GM23338 (cell line): Measurements from ENCODE around the gene NCSTN. TPM values are rescaled to one million over a fixed set of nuclear protein-coding genes. Genes with fewer than 3 reads are reported as not detected.

ENCODE experiments used
- ATAC-seq: fragments of 200-7000 bp; cut with Tn5 transposase; 3 replicates; pipeline ENCODE4 v1.9.1; 2020
- DNase-seq: peaks from one replicate; pipeline ENCODE4 v3.0.0-alpha.2; 2015; ENCODE audit warnings: low spot score
- H2AFZ ChIP-seq: fragments of 200-600 bp; sonication (generic); 2 replicates; pipeline ENCODE4 v1.8.0; 2016; ENCODE audit warnings: antibody characterized with exemption, mild to moderate bottlenecking, moderate library complexity
- H3F3A ChIP-seq: fragments of 200-600 bp; sonication (generic); replicated peaks from 2 replicates; pipeline ENCODE4 v1.8.0; 2017; ENCODE audit warnings: antibody characterized with exemption, mixed run types, low read depth
- H3K27ac ChIP-seq: fragments of 200-600 bp; sonication (generic); 2 replicates; pipeline ENCODE4 v1.6.1; 2016; ENCODE audit warnings: low read depth
- H3K27me3 ChIP-seq: fragments of 200-600 bp; sonication (generic); 2 replicates; pipeline ENCODE4 v1.8.0; 2016; ENCODE audit warnings: mild to moderate bottlenecking, mixed run types, moderate library complexity; ENCODE audit not compliant: insufficient read depth
- H3K36me3 ChIP-seq: fragments of 200-600 bp; sonication (generic); 2 replicates; pipeline ENCODE4 v1.8.0; 2016; ENCODE audit warnings: mild to moderate bottlenecking; ENCODE audit not compliant: insufficient read depth
- H3K4me1 ChIP-seq: fragments of 200-600 bp; sonication (generic); 2 replicates; pipeline ENCODE4 v1.8.0; 2016; ENCODE audit warnings: mild to moderate bottlenecking, moderate library complexity; ENCODE audit not compliant: insufficient read depth
- H3K4me2 ChIP-seq: fragments of 200-600 bp; sonication (generic); 2 replicates; pipeline ENCODE4 v1.7.1; 2017; ENCODE audit warnings: mixed run types
- H3K4me3 ChIP-seq: fragments of 200-600 bp; sonication (generic); 2 replicates; pipeline ENCODE4 v1.6.1; 2016; ENCODE audit warnings: mixed run types
- H3K79me2 ChIP-seq: fragments of 200-600 bp; sonication (generic); replicated peaks from 2 replicates; pipeline ENCODE4 v1.8.0; 2017; ENCODE audit warnings: mild to moderate bottlenecking; ENCODE audit not compliant: insufficient read depth
- H3K9me2 ChIP-seq: fragments of 200-600 bp; sonication (generic); 2 replicates; pipeline ENCODE4 v1.8.0; 2017; ENCODE audit not compliant: insufficient read depth
- H4K20me1 ChIP-seq: fragments of 200-600 bp; sonication (generic); replicated peaks from 2 replicates; pipeline ENCODE4 v1.8.0; 2017; ENCODE audit warnings: mild to moderate bottlenecking; ENCODE audit not compliant: insufficient read depth
- H3K27ac Mint-ChIP-seq: 2 replicates; pipeline ENCODE4 v1.8.0; 2020; ENCODE audit warnings: inconsistent platforms, mild to moderate bottlenecking, moderate library complexity, mixed read lengths
- H3K27me3 Mint-ChIP-seq: 3 replicates; pipeline ENCODE4 v1.8.0; 2022; ENCODE audit warnings: low read depth, mild to moderate bottlenecking, moderate library complexity, mixed read lengths, inconsistent platforms; ENCODE audit not compliant: insufficient read depth, poor library complexity
- H3K36me3 Mint-ChIP-seq: 3 replicates; pipeline ENCODE4 v1.8.0; 2021; ENCODE audit warnings: low read depth, mild to moderate bottlenecking, inconsistent platforms, moderate library complexity, mixed read lengths
- H3K4me1 Mint-ChIP-seq: 3 replicates; pipeline ENCODE4 v1.8.0; 2020; ENCODE audit warnings: mild to moderate bottlenecking, inconsistent platforms, mixed read lengths
- H3K4me3 Mint-ChIP-seq: 3 replicates; pipeline ENCODE4 v1.8.0; 2021; ENCODE audit warnings: moderate library complexity, mild to moderate bottlenecking, inconsistent platforms, mixed read lengths
- H3K9me3 Mint-ChIP-seq: 3 replicates; pipeline ENCODE4 v1.8.0; 2020; ENCODE audit warnings: moderate library complexity, mild to moderate bottlenecking, inconsistent platforms, mixed read lengths
- CREB1 ChIP-seq: fragments of 250-450 bp; sonication (Bioruptor Pico); IDR thresholded peaks from 2 replicates; pipeline ENCODE4 v1.5.0; 2020; ENCODE audit warnings: low read depth, mild to moderate bottlenecking, moderate library complexity
- ETS1 ChIP-seq: IDR thresholded peaks from 2 replicates; pipeline ENCODE4 v1.6.1; 2016; ENCODE audit warnings: antibody characterized with exemption
- EZH2phosphoT487 ChIP-seq: fragments of 200-600 bp; sonication (generic); IDR thresholded peaks from one replicate; pipeline ENCODE4 v1.8.1; 2018; ENCODE audit warnings: antibody characterized with exemption; ENCODE audit not compliant: unreplicated experiment
- JUNB ChIP-seq: IDR thresholded peaks from one replicate; pipeline ENCODE4 v1.6.1; 2016; ENCODE audit warnings: antibody characterized with exemption; ENCODE audit not compliant: unreplicated experiment
- NANOG ChIP-seq: IDR thresholded peaks from 2 replicates; pipeline ENCODE4 v1.6.1; 2016; ENCODE audit warnings: antibody characterized with exemption, borderline replicate concordance
- POLR2AphosphoS5 ChIP-seq: IDR thresholded peaks from 2 replicates; pipeline ENCODE4 v1.6.1; 2016; ENCODE audit warnings: antibody characterized with exemption, low read depth
- REST ChIP-seq: IDR thresholded peaks from one replicate; pipeline ENCODE4 v1.6.1; 2018; ENCODE audit warnings: antibody characterized with exemption; ENCODE audit not compliant: unreplicated experiment
- STAT1 ChIP-seq: IDR thresholded peaks from one replicate; pipeline ENCODE4 v1.6.1; 2016; ENCODE audit warnings: antibody characterized with exemption; ENCODE audit not compliant: unreplicated experiment
- ZNF114 ChIP-seq: fragments of 250-450 bp; sonication (Bioruptor Pico); IDR thresholded peaks from 2 replicates; pipeline ENCODE4 v1.5.0; 2020; ENCODE audit warnings: mild to moderate bottlenecking, moderate library complexity
- ZNF331 ChIP-seq: fragments of 250-450 bp; sonication (Bioruptor Pico); IDR thresholded peaks from 2 replicates; pipeline ENCODE4 v1.5.0; 2020; ENCODE audit warnings: low read depth, mild to moderate bottlenecking, moderate library complexity
- polyA plus RNA-seq: library from polyadenylated mRNA; unstranded; fragments of >200 nt; fragmentation: Nextera tagmentation; extraction: Ambion mirVana; gene quantifications from 2 replicates; pipeline ENCODE4 v1.2.1, GENCODE V29; 2016
- total RNA-seq: library from RNA; depleted of rRNA; stranded (reverse); fragments of >200 nt; shearing (Covaris generic); gene quantifications from 2 replicates; pipeline ENCODE4 v1.2.3, GENCODE V29; 2014
- TF ChIP-seq, protein P1 (sequence below): fragments of 250-450 bp; sonication (Bioruptor Pico); IDR thresholded peaks from 2 replicates; pipeline ENCODE4 v1.5.0; 2020; ENCODE audit warnings: mild to moderate bottlenecking, moderate library complexity

Gene NCSTN
- total and polyA plus RNA-seq, 2 experiments from 2014 or later = 36.0 to 45.9 TPM

GRCh38 chr1:160328184-160328583, 15.0 kb upstream of the NCSTN start (continued):
- TF ChIP-seq REST = no peak
- TF ChIP-seq JUNB = no peak
- no peak for TF ChIP-seq ETS1
- no peak for TF ChIP-seq ZNF114 (CRISPR knock-in tag)
- no peak for TF ChIP-seq STAT1
- no peak for TF ChIP-seq CREB1
- TF ChIP-seq NANOG = no peak
- TF ChIP-seq EZH2phosphoT487 = no peak

DNA sequence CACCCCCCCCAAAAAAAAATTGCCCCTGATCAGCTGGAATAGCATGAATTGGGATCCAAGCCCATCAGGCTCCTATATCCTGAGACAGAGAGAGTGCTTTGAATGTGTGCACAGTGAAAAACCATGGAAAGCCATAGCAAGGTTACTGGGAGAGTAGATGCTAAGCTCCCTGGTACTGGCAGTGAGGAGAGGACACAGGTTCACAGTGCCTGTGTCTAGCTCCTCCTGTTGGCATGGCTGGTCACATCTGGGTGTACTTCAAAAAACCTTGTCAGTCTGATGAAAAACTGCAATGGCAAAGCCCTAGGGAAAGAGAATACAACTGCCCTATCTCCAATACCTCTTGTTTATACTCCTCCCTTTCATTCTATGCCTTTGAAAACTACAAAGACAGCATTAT, 13.1 kb upstream of the NCSTN start:
- H3K36me3 Mint-ChIP-seq = peaks cover 59% of the 10 kb centered on the region
- H3K4me3 Mint-ChIP-seq = no peak overlapping the region
- TF ChIP-seq, protein P1, sequence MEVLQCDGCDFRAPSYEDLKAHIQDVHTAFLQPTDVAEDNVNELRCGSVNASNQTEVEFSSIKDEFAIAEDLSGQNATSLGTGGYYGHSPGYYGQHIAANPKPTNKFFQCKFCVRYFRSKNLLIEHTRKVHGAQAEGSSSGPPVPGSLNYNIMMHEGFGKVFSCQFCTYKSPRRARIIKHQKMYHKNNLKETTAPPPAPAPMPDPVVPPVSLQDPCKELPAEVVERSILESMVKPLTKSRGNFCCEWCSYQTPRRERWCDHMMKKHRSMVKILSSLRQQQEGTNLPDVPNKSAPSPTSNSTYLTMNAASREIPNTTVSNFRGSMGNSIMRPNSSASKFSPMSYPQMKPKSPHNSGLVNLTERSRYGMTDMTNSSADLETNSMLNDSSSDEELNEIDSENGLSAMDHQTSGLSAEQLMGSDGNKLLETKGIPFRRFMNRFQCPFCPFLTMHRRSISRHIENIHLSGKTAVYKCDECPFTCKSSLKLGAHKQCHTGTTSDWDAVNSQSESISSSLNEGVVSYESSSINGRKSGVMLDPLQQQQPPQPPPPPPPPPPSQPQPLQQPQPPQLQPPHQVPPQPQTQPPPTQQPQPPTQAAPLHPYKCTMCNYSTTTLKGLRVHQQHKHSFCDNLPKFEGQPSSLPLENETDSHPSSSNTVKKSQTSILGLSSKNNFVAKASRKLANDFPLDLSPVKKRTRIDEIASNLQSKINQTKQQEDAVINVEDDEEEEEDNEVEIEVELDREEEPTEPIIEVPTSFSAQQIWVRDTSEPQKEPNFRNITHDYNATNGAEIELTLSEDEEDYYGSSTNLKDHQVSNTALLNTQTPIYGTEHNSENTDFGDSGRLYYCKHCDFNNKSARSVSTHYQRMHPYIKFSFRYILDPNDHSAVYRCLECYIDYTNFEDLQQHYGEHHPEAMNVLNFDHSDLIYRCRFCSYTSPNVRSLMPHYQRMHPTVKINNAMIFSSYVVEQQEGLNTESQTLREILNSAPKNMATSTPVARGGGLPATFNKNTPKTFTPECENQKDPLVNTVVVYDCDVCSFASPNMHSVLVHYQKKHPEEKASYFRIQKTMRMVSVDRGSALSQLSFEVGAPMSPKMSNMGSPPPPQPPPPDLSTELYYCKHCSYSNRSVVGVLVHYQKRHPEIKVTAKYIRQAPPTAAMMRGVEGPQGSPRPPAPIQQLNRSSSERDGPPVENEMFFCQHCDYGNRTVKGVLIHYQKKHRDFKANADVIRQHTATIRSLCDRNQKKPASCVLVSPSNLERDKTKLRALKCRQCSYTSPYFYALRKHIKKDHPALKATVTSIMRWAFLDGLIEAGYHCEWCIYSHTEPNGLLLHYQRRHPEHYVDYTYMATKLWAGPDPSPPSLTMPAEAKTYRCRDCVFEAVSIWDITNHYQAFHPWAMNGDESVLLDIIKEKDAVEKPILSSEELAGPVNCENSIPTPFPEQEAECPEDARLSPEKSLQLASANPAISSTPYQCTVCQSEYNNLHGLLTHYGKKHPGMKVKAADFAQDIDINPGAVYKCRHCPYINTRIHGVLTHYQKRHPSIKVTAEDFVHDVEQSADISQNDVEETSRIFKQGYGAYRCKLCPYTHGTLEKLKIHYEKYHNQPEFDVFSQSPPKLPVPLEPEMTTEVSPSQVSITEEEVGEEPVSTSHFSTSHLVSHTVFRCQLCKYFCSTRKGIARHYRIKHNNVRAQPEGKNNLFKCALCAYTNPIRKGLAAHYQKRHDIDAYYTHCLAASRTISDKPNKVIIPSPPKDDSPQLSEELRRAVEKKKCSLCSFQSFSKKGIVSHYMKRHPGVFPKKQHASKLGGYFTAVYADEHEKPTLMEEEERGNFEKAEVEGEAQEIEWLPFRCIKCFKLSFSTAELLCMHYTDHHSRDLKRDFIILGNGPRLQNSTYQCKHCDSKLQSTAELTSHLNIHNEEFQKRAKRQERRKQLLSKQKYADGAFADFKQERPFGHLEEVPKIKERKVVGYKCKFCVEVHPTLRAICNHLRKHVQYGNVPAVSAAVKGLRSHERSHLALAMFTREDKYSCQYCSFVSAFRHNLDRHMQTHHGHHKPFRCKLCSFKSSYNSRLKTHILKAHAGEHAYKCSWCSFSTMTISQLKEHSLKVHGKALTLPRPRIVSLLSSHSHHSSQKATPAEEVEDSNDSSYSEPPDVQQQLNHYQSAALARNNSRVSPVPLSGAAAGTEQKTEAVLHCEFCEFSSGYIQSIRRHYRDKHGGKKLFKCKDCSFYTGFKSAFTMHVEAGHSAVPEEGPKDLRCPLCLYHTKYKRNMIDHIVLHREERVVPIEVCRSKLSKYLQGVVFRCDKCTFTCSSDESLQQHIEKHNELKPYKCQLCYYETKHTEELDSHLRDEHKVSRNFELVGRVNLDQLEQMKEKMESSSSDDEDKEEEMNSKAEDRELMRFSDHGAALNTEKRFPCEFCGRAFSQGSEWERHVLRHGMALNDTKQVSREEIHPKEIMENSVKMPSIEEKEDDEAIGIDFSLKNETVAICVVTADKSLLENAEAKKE (CRISPR knock-in tag) = no peak
- TF ChIP-seq POLR2AphosphoS5 (no peak), CREB1 (no peak), JUNB (no peak), ZNF331 (CRISPR knock-in tag) (no peak), ZNF114 (CRISPR knock-in tag) (no peak), EZH2phosphoT487 (no peak), NANOG (no peak), REST (no peak)

More for the DNA sequence above, 13.1 kb upstream of the NCSTN start:
- DNase-seq (no peak), ATAC-seq (no peak)
- no peak overlapping the region for H3K27ac ChIP-seq
- H3K4me2 ChIP-seq = no peak overlapping the region
- H3K4me1 ChIP-seq = no peaks in the 10 kb centered on the region
- Mint-ChIP-seq H3K27me3 (peaks cover 1% of the 10 kb centered on the region), H3K4me1 (no peaks in the 10 kb centered on the region), H3K27ac (no peak overlapping the region), H3K9me3 (no peaks in the 10 kb centered on the region)
- no peaks in the 10 kb centered on the region for H3K27me3 ChIP-seq
- H3K79me2 ChIP-seq = peaks cover 7% of the 10 kb centered on the region; the same call in 1 of the 2 replicates
- H4K20me1 ChIP-seq = peaks cover 24% of the 10 kb centered on the region
- H3K9me2 ChIP-seq = no peaks in the 10 kb centered on the region
- H3F3A ChIP-seq = no peaks in the 10 kb centered on the region
- H2AFZ ChIP-seq = no peak overlapping the region
- peaks cover 54% of the 10 kb centered on the region for H3K36me3 ChIP-seq
- no peak overlapping the region for H3K4me3 ChIP-seq
